WTC11 (cell line): Measurements from ENCODE around the gene MRPL22. TPM values are rescaled to one million over a fixed set of nuclear protein-coding genes. Genes with fewer than 3 reads are reported as not detected.
"Not testable (repeated sequence)": the region's sequence is repeated elsewhere in the genome, so short reads cannot be mapped to it uniquely, and the experiment has no call there.

Source experiments
- ATAC-seq: fragments of 200-7000 bp; cut with Tn5 transposase; 2 replicates; pipeline ENCODE4 v1.10.0; 2021; ENCODE audit warnings: mild to moderate bottlenecking, moderate library complexity
- CTCF ChIA-PET: fragments of 300-600 bp; sonication (Branson Sonifier 250); formaldehyde crosslinking; loops from one replicate; lab custom pipeline; 2021; ENCODE audit warnings: antibody characterized with exemption; lab: Charles Lee
- POLR2A ChIA-PET: fragments of 350-600 bp; sonication (Branson Sonifier 250); formaldehyde crosslinking; loops from one replicate; lab custom pipeline; 2021; ENCODE audit warnings: antibody characterized with exemption; lab: Charles Lee
- DNase-seq: peaks from one replicate; pipeline ENCODE4 v3.0.0; 2021; ENCODE audit warnings: low spot score
- H3K27ac Mint-ChIP-seq: 2 replicates; pipeline ENCODE4 v1.8.0; 2021; ENCODE audit warnings: mixed read lengths
- H3K27me3 Mint-ChIP-seq: 2 replicates; pipeline ENCODE4 v1.8.0; 2021; ENCODE audit warnings: low read depth, mild to moderate bottlenecking, moderate library complexity, mixed read lengths
- H3K36me3 Mint-ChIP-seq: 2 replicates; pipeline ENCODE4 v1.8.0; 2021; ENCODE audit warnings: mixed read lengths
- H3K4me1 Mint-ChIP-seq: 2 replicates; pipeline ENCODE4 v1.8.0; 2022; ENCODE audit warnings: mixed read lengths
- H3K4me3 Mint-ChIP-seq: 2 replicates; pipeline ENCODE4 v1.8.0; 2021; ENCODE audit warnings: mild to moderate bottlenecking, moderate library complexity, mixed read lengths
- H3K9me3 Mint-ChIP-seq: 2 replicates; pipeline ENCODE4 v1.8.0; 2021; ENCODE audit warnings: mixed read lengths
- ELF4 ChIP-seq: sonication (generic); formaldehyde crosslinking; IDR thresholded peaks from 2 replicates; pipeline ENCODE4 v1.8.1; 2022; ENCODE audit warnings: low read depth, mild to moderate bottlenecking, moderate library complexity, missing genetic modification reagents
- EMX1 ChIP-seq: fragments of 250-450 bp; sonication (Bioruptor Pico); IDR thresholded peaks from 2 replicates; pipeline ENCODE4 v1.8.0; 2021; ENCODE audit warnings: mild to moderate bottlenecking
- ERG ChIP-seq: fragments of 250-450 bp; sonication (Bioruptor Pico); IDR thresholded peaks from 2 replicates; pipeline ENCODE4 v1.8.0; 2021; ENCODE audit warnings: mild to moderate bottlenecking
- ETV6 ChIP-seq: sonication (generic); formaldehyde crosslinking; IDR thresholded peaks from 2 replicates; pipeline ENCODE4 v1.8.1; 2022; ENCODE audit warnings: mild to moderate bottlenecking, missing genetic modification reagents
- FOXP1 ChIP-seq: sonication (generic); formaldehyde crosslinking; IDR thresholded peaks from 2 replicates; pipeline ENCODE4 v1.8.0; 2022; ENCODE audit warnings: missing genetic modification reagents, mild to moderate bottlenecking, moderate library complexity, borderline replicate concordance
- IRF2 ChIP-seq: sonication (generic); formaldehyde crosslinking; IDR thresholded peaks from 2 replicates; pipeline ENCODE4 v1.8.0; 2022; ENCODE audit warnings: low read depth, missing genetic modification reagents, borderline replicate concordance
- JAZF1 ChIP-seq: fragments of 250-450 bp; sonication (Bioruptor Pico); IDR thresholded peaks from 2 replicates; pipeline ENCODE4 v1.9.0; 2021; ENCODE audit warnings: moderate library complexity, mild to moderate bottlenecking, inconsistent platforms
- MAX ChIP-seq: sonication (generic); formaldehyde crosslinking; IDR thresholded peaks from 2 replicates; pipeline ENCODE4 v1.8.0; 2022; ENCODE audit warnings: mild to moderate bottlenecking, missing genetic modification reagents
- MYBL2 ChIP-seq: sonication (generic); formaldehyde crosslinking; IDR thresholded peaks from 2 replicates; pipeline ENCODE4 v1.8.1; 2023; ENCODE audit warnings: mild to moderate bottlenecking, moderate library complexity, missing genetic modification reagents
- NFE2L1 ChIP-seq: sonication (generic); formaldehyde crosslinking; IDR thresholded peaks from 2 replicates; pipeline ENCODE4 v1.8.1; 2023; ENCODE audit warnings: missing genetic modification reagents
- NR1H2 ChIP-seq: sonication (generic); formaldehyde crosslinking; IDR thresholded peaks from 2 replicates; pipeline ENCODE4 v1.9.0; 2021; ENCODE audit warnings: mild to moderate bottlenecking, moderate library complexity, missing genetic modification reagents
- PRDM15 ChIP-seq: sonication (generic); formaldehyde crosslinking; IDR thresholded peaks from 2 replicates; pipeline ENCODE4 v1.8.0; 2022; ENCODE audit warnings: missing genetic modification reagents
- PRRX2 ChIP-seq: fragments of 250-450 bp; sonication (Bioruptor Pico); IDR thresholded peaks from 2 replicates; pipeline ENCODE4 v1.8.0; 2021; ENCODE audit warnings: mild to moderate bottlenecking
- RELA ChIP-seq: sonication (generic); formaldehyde crosslinking; IDR thresholded peaks from 2 replicates; pipeline ENCODE4 v1.8.1; 2022; ENCODE audit warnings: missing genetic modification reagents, mild to moderate bottlenecking, borderline replicate concordance
- SMAD3 ChIP-seq: sonication (generic); formaldehyde crosslinking; IDR thresholded peaks from 2 replicates; pipeline ENCODE4 v1.8.0; 2022; ENCODE audit warnings: missing genetic modification reagents, mild to moderate bottlenecking, borderline replicate concordance
- SP1 ChIP-seq: sonication (generic); formaldehyde crosslinking; conservative IDR thresholded peaks from 2 replicates; pipeline ENCODE4 v1.8.1; 2022; ENCODE audit warnings: missing genetic modification reagents
- TCF7 ChIP-seq: sonication (generic); formaldehyde crosslinking; IDR thresholded peaks from 2 replicates; pipeline ENCODE4 v1.8.0; 2022; ENCODE audit warnings: mild to moderate bottlenecking, low read depth, missing genetic modification reagents, moderate library complexity
- USF1 ChIP-seq: sonication (generic); formaldehyde crosslinking; IDR thresholded peaks from 2 replicates; pipeline ENCODE4 v1.8.0; 2022; ENCODE audit warnings: mild to moderate bottlenecking, missing genetic modification reagents
- ZNF138 ChIP-seq: sonication (generic); formaldehyde crosslinking; conservative IDR thresholded peaks from 2 replicates; pipeline ENCODE4 v1.8.1; 2022; ENCODE audit warnings: mild to moderate bottlenecking, moderate library complexity, missing genetic modification reagents
- ZNF232 ChIP-seq: sonication (generic); formaldehyde crosslinking; IDR thresholded peaks from 2 replicates; pipeline ENCODE4 v1.8.0; 2022; ENCODE audit warnings: mild to moderate bottlenecking, missing genetic modification reagents
- ZNF423 ChIP-seq: fragments of 250-450 bp; sonication (Bioruptor Pico); IDR thresholded peaks from 2 replicates; pipeline ENCODE4 v2.1.2; 2022; ENCODE audit warnings: mild to moderate bottlenecking, moderate library complexity
- total RNA-seq: library from RNA; stranded (reverse); gene quantifications from 3 replicates; pipeline ENCODE4 v1.2.3, GENCODE V29; 2021
- TF ChIP-seq, protein P1 (sequence below): sonication (generic); formaldehyde crosslinking; IDR thresholded peaks from 2 replicates; pipeline ENCODE4 v1.8.1; 2022; ENCODE audit warnings: mild to moderate bottlenecking, moderate library complexity, missing genetic modification reagents
- TF ChIP-seq, protein P2 (sequence below): sonication (generic); formaldehyde crosslinking; conservative IDR thresholded peaks from 2 replicates; pipeline ENCODE4 v1.8.1; 2022; ENCODE audit warnings: mild to moderate bottlenecking, missing genetic modification reagents
- TF ChIP-seq, protein P3 (sequence below): fragments of 250-450 bp; sonication (Bioruptor Pico); IDR thresholded peaks from 2 replicates; pipeline ENCODE4 v1.9.0; 2021; ENCODE audit warnings: mild to moderate bottlenecking
- TF ChIP-seq, protein P4 (sequence below): sonication (generic); formaldehyde crosslinking; IDR thresholded peaks from 2 replicates; pipeline ENCODE4 v1.8.1; 2023; ENCODE audit warnings: mild to moderate bottlenecking, missing genetic modification reagents, moderate library complexity

The MRPL22 gene
- total RNA-seq, 1 experiment from 2014 or later = 52.0 TPM

DNA sequence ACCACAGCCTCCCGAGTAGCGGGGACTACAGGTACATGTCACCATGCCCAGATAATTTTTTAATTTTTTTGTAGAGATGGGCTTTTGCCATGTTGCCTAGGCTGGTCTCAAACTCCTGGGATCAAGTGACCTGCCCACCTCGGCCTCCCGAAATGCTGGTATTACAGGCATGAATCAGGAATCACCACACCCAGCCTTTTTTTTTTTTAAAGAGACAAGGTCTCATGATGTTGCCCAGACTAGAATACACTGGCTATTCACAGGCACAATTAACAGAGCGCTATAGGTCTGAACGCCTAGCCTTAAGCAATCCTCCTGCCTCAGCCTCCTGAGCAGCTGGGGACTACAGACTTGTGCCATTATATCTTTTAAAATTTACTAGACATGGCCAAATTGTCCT lies 39.0 kb upstream of the MRPL22 start:
- H3K27me3 Mint-ChIP-seq = no peaks in the 10 kb centered on the region
- no peak overlapping the region for H3K27ac Mint-ChIP-seq
- DNase-seq (no peak), ATAC-seq (no peak)
- no peak overlapping the region for H3K4me3 Mint-ChIP-seq
- TF ChIP-seq FOXP1 = no peak
- TF ChIP-seq PRRX2 (CRISPR knock-in tag) = no peak
- no peak for TF ChIP-seq NFE2L1 (CRISPR knock-in tag)
- TF ChIP-seq, protein P1, sequence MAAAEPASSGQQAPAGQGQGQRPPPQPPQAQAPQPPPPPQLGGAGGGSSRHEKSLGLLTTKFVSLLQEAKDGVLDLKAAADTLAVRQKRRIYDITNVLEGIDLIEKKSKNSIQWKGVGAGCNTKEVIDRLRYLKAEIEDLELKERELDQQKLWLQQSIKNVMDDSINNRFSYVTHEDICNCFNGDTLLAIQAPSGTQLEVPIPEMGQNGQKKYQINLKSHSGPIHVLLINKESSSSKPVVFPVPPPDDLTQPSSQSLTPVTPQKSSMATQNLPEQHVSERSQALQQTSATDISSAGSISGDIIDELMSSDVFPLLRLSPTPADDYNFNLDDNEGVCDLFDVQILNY (CRISPR knock-in tag) = no peak
- TF ChIP-seq ETV6 = no peak
- TF ChIP-seq, protein P2, sequence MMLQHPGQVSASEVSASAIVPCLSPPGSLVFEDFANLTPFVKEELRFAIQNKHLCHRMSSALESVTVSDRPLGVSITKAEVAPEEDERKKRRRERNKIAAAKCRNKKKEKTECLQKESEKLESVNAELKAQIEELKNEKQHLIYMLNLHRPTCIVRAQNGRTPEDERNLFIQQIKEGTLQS = no peak
- TF ChIP-seq ZNF232 = no peak
- TF ChIP-seq, protein P3, sequence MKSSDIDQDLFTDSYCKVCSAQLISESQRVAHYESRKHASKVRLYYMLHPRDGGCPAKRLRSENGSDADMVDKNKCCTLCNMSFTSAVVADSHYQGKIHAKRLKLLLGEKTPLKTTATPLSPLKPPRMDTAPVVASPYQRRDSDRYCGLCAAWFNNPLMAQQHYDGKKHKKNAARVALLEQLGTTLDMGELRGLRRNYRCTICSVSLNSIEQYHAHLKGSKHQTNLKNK (CRISPR knock-in tag) = no peak
- TF ChIP-seq SMAD3 (CRISPR knock-in tag) = no peak
- no peak for TF ChIP-seq JAZF1 (CRISPR knock-in tag)
- TF ChIP-seq USF1 (CRISPR knock-in tag) = no peak
- no peak for TF ChIP-seq IRF2 (CRISPR knock-in tag)
- no peak for TF ChIP-seq MYBL2
- no peak for TF ChIP-seq ZNF423 (CRISPR knock-in tag)
- TF ChIP-seq ZNF138 (CRISPR knock-in tag) = no peak
- no peak for TF ChIP-seq RELA (CRISPR knock-in tag)
- TF ChIP-seq EMX1 (CRISPR knock-in tag) = no peak
- peaks cover 76% of the 10 kb centered on the region for H3K36me3 Mint-ChIP-seq
- H3K4me1 Mint-ChIP-seq = no peaks in the 10 kb centered on the region
- H3K9me3 Mint-ChIP-seq = no peaks in the 10 kb centered on the region
- ChIA-PET POLR2A (no interaction called here), CTCF (no interaction called here)

DNA sequence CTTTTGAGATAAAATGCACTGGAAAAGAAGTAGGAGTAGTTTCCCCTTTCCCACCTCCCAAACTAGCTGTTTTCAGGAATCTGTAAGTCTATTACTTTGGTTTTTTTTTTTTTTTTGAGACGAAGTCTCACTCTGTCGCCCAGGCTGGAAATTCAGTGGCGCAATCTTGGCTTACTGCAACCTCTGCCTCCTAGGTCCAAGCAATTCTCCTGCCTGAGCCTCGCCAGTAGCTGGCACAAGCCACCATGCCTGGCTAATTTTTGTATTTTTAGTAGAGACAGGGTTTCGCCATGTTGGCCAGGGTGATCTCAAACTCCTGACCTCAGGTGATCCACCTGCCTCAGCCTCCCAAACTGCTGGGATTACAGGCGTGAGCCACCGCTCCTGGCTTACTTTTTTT lies 35.3 kb upstream of the MRPL22 start:
- not testable (repeated sequence) for H3K9me3 Mint-ChIP-seq

DNA sequence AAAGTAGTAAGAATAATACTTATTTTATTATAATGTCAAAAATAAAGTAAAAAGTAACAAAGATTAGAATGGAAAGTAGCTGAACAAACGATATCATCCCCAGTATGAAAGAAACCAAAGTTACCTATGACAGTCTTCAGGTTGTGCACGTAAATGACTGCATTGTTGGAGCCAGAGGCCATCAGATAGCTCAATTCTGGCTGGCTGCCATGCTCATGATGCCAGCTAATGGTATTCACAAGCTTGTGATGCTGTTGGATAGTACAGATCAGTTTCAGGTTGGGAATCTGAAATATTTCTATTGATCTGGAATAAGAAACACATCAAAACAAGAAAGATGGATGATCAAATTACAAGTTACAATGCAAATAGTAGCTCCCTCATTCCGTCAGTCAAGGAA lies 24.0 kb upstream of the MRPL22 start:
- DNase-seq (no peak), ATAC-seq (no peak)
- CTCF ChIA-PET = no interaction called here
- H3K36me3 Mint-ChIP-seq = peaks cover 47% of the 10 kb centered on the region
- H3K4me3 Mint-ChIP-seq = no peak overlapping the region
- H3K27me3 Mint-ChIP-seq = no peaks in the 10 kb centered on the region
- TF ChIP-seq TCF7 (CRISPR knock-in tag) (no peak), PRRX2 (CRISPR knock-in tag) (no peak), FOXP1 (no peak), IRF2 (CRISPR knock-in tag) (no peak), USF1 (CRISPR knock-in tag) (no peak), MAX (CRISPR knock-in tag) (no peak), ERG (CRISPR knock-in tag) (no peak), ELF4 (no peak), NR1H2 (CRISPR knock-in tag) (no peak), PRDM15 (CRISPR knock-in tag) (no peak), SP1 (CRISPR knock-in tag) (no peak)
- TF ChIP-seq, protein P4, sequence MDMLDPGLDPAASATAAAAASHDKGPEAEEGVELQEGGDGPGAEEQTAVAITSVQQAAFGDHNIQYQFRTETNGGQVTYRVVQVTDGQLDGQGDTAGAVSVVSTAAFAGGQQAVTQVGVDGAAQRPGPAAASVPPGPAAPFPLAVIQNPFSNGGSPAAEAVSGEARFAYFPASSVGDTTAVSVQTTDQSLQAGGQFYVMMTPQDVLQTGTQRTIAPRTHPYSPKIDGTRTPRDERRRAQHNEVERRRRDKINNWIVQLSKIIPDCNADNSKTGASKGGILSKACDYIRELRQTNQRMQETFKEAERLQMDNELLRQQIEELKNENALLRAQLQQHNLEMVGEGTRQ = no peak
- H3K9me3 Mint-ChIP-seq = no peaks in the 10 kb centered on the region
- POLR2A ChIA-PET = no interaction called here
- H3K4me1 Mint-ChIP-seq = no peaks in the 10 kb centered on the region
- no peak overlapping the region for H3K27ac Mint-ChIP-seq

More for the DNA sequence above, 35.3 kb upstream of the MRPL22 start:
- H3K4me1 Mint-ChIP-seq, DNase-seq, POLR2A ChIA-PET, H3K4me3 Mint-ChIP-seq, CTCF ChIA-PET, ATAC-seq, H3K27me3 Mint-ChIP-seq, H3K27ac Mint-ChIP-seq: not testable (repeated sequence)
- peaks cover 71% of the 10 kb centered on the region for H3K36me3 Mint-ChIP-seq
